Measurements from ENCODE around the gene SCGB2A2.

The SCGB2A2 gene

GRCh38 chr11:62306227-62306626, 36.3 kb downstream of the SCGB2A2 start:
- no peak for DNase-seq (ENCODE audit: low read depth in 2 of 2)

- no peak for DNase-seq (ENCODE audit: low read depth in 2 of 2)
Observed at GRCh38 chr11:62307950-62308349, 38.0 kb downstream of the SCGB2A2 start.

- DNase-seq (ENCODE audit: low read depth in 2 of 2): no peak
Observed at GRCh38 chr11:62309991-62310390, 40.0 kb downstream of the SCGB2A2 start.

- no peak for DNase-seq (ENCODE audit: low read depth in 2 of 2)
Observed at GRCh38 chr11:62315431-62315830, 45.5 kb downstream of the SCGB2A2 start.

GRCh38 chr11:62322524-62322923, 52.6 kb downstream of the SCGB2A2 start:
- no peak for DNase-seq (ENCODE audit: low read depth in 2 of 2)
